K562 (cell line): Measurements from ENCODE around the gene MICAL2.

Experiments
- BACH1 ChIP-seq: fragments of 200-800 bp; sonication (Bioruptor generic); IDR thresholded peaks from 2 replicates; pipeline ENCODE4 v1.6.1; 2016; ENCODE audit warnings: missing genetic modification characterization, missing compliant biosample characterization
- CHD2 ChIP-seq: IDR thresholded peaks from 2 replicates; pipeline ENCODE4 v1.6.1; 2011; ENCODE audit warnings: low read depth, low read length
- CTCF ChIP-seq, 3 experiments: IDR thresholded peaks in 2 of 3; conservative IDR thresholded peaks in 1 of 3; 2 replicates each; pipeline ENCODE4 v1.5.1; 2011 to 2012; ENCODE audit warnings: low read length in 3 of 3, mild to moderate bottlenecking in 3 of 3, control low read depth in 2 of 3, improper control_type of control experiment in 1 of 3, inconsistent platforms in 1 of 3, low read depth in 1 of 3, mixed read lengths in 1 of 3, moderate library complexity in 1 of 3; ENCODE audit not compliant: insufficient read depth in 2 of 3
- EZH2 ChIP-seq: IDR thresholded peaks from 2 replicates; pipeline ENCODE4 v1.6.1; 2012; ENCODE audit warnings: low read depth, mild to moderate bottlenecking, inconsistent platforms, low read length, borderline replicate concordance
- MBD2 ChIP-seq: sonication (generic); IDR thresholded peaks from 2 replicates; pipeline ENCODE4 v1.6.1; 2016; ENCODE audit warnings: low read depth, borderline replicate concordance
- PRDM10 ChIP-seq: fragments of 450-650 bp; IDR thresholded peaks from 2 replicates; pipeline ENCODE4 v1.6.1; 2018; ENCODE audit not compliant: partially characterized antibody
- SP1 ChIP-seq: sonication (generic); formaldehyde crosslinking; IDR thresholded peaks from 2 replicates; pipeline ENCODE4 v1.8.1; 2022; ENCODE audit warnings: mild to moderate bottlenecking, missing genetic modification reagents
- TEAD4 ChIP-seq, 2 experiments: sonication (generic) in 1 of 2; formaldehyde crosslinking in 1 of 2; IDR thresholded peaks; 2 replicates each; pipeline versions ENCODE4 v1.6.1 to v1.8.0; 2012 to 2022; ENCODE audit warnings: borderline replicate concordance in 1 of 2, inconsistent platforms in 1 of 2, low read length in 1 of 2, mild to moderate bottlenecking in 1 of 2, missing genetic modification reagents in 1 of 2
- ZNF184 ChIP-seq: sonication (generic); formaldehyde crosslinking; IDR thresholded peaks from 2 replicates; pipeline ENCODE4 v1.5.0; 2020; ENCODE audit warnings: missing genetic modification reagents
- ZNF24 ChIP-seq: fragments of 450-650 bp; IDR thresholded peaks from 2 replicates; pipeline ENCODE4 v1.6.1; 2016
- ZNF699 ChIP-seq: fragments of 250-450 bp; sonication (Bioruptor Pico); IDR thresholded peaks from 2 replicates; pipeline ENCODE4 v1.8.0; 2021; ENCODE audit warnings: mild to moderate bottlenecking, moderate library complexity; ENCODE audit not compliant: insufficient replicate concordance
- ZNF740 ChIP-seq, 3 experiments: fragments of 200-800 bp in 1 of 3; sonication (Bioruptor generic) in 1 of 3; sonication (generic) in 1 of 3; formaldehyde crosslinking in 1 of 3; IDR thresholded peaks; 2 replicates each; pipeline versions ENCODE4 v1.6.1 to v1.8.0; 2016 to 2022; ENCODE audit warnings: mild to moderate bottlenecking in 2 of 3, missing compliant biosample characterization in 2 of 3, missing genetic modification characterization in 2 of 3, missing genetic modification reagents in 1 of 3

- no peak for TF ChIP-seq CHD2
- peak; percentile 48 to 61 (median 58); a peak in 5 of 6 replicates for TF ChIP-seq CTCF (IDR thresholded peaks at IDR 0.05 in 2 of 3, conservative IDR thresholded peaks at IDR 0.05 in 1 of 3; ENCODE audit: insufficient read depth in 2 of 3, low read depth in 1 of 3, low read length in 3 of 3)
- TF ChIP-seq BACH1 (tag), result no peak
- TF ChIP-seq ZNF184, result no peak
- TF ChIP-seq ZNF740 (CRISPR knock-in tag; IDR thresholded peaks at IDR 0.05), result no peak
- TF ChIP-seq ZNF740 (tag; IDR thresholded peaks at IDR 0.05), result no peak
- no peak for TF ChIP-seq ZNF24
- TF ChIP-seq MBD2, result no peak
- no peak for TF ChIP-seq SP1 (CRISPR knock-in tag)
- no peak for TF ChIP-seq EZH2
- no peak for TF ChIP-seq ZNF699 (CRISPR knock-in tag)
- no peak for TF ChIP-seq PRDM10
- TF ChIP-seq TEAD4 (IDR thresholded peaks at IDR 0.05; ENCODE audit: low read length), result no peak
- TF ChIP-seq TEAD4 (CRISPR knock-in tag; IDR thresholded peaks at IDR 0.05; ENCODE audit: borderline replicate concordance), result no peak
These were observed 11.7 kb downstream of the MICAL2 start for GRCh38 chr11:12122083-12122482.
